ENCODE measurements around the gene MAN1A1. TPM values are rescaled to one million over a fixed set of nuclear protein-coding genes. Genes with fewer than 3 reads are reported as not detected.

MAN1A1 gene
- total RNA-seq, 4 donors from 2014 or later = 52.7 to 123 (median 97.1) TPM

GRCh38 chr6:119325559-119326265 lies 23.8 kb downstream of the MAN1A1 start:
- in situ Hi-C loops (cut with MboI; ENCODE audit: low pct_ligation_motif_present in 1 of 4, low pct_unique_long_range_greater_than_20kb in 1 of 4, low sequenced_read_pairs in 3 of 4) (loop anchor here in 1 of 4 donors (25.0 kb wide), 1 partner anchor 188 kb away; no protein-coding TSS in a partner anchor), intact Hi-C loops (cut with DNase I; ENCODE audit: low total_unique reads) (no loop called here)
- TF ChIP-seq POLR2AphosphoS5 (IDR thresholded peaks at IDR 0.05) (no peak), EP300 (IDR thresholded peaks at IDR 0.05; ENCODE audit: low read depth) (no peak), POLR2A (IDR thresholded peaks at IDR 0.05) (no peak), CTCF (IDR thresholded peaks at IDR 0.05) (no peak)
- H3K36me3 ChIP-seq = no peaks in the 10 kb centered on the region
- H3K4me3 ChIP-seq = no peak overlapping the region
- H3K27me3 ChIP-seq = no peaks in the 10 kb centered on the region
- DNase-seq = no peak
- H3K9me3 ChIP-seq = no peaks in the 10 kb centered on the region
- WGBS, 2 donors (ENCODE audit: low coverage in 1 of 2) = 93 to 94% methylated on average over 11 of the region's 11 CpGs
- no peak overlapping the region for H3K27ac ChIP-seq
- H3K4me1 ChIP-seq = peaks cover 0 to 7% (median 0%) of the 10 kb centered on the region in 4 donors

- peaks cover 0 to 7% (median 0%) of the 10 kb centered on the region in 4 donors for H3K4me1 ChIP-seq
- in situ Hi-C loops (cut with MboI; ENCODE audit: low pct_ligation_motif_present in 1 of 4, low pct_unique_long_range_greater_than_20kb in 1 of 4, low sequenced_read_pairs in 3 of 4) (loop anchor here in 1 of 4 donors (25.0 kb wide), 1 partner anchor 187 kb away; no protein-coding TSS in a partner anchor), intact Hi-C loops (cut with DNase I; ENCODE audit: low total_unique reads) (no loop called here)
- no peak overlapping the region for H3K27ac ChIP-seq
- no peaks in the 10 kb centered on the region for H3K9me3 ChIP-seq
- H3K27me3 ChIP-seq = no peaks in the 10 kb centered on the region
- TF ChIP-seq POLR2A (IDR thresholded peaks at IDR 0.05) (no peak), EP300 (IDR thresholded peaks at IDR 0.05; ENCODE audit: low read depth) (no peak), POLR2AphosphoS5 (IDR thresholded peaks at IDR 0.05) (no peak), CTCF (IDR thresholded peaks at IDR 0.05) (no peak)
- no peak for DNase-seq
- H3K4me3 ChIP-seq = no peak overlapping the region
- WGBS, 2 donors (ENCODE audit: low coverage in 1 of 2) = 85 to 92% methylated on average over 2 of the region's 2 CpGs
- no peaks in the 10 kb centered on the region for H3K36me3 ChIP-seq
Measured at GRCh38 chr6:119324718-119325117, 24.8 kb downstream of the MAN1A1 start.

- WGBS, 2 donors (ENCODE audit: low coverage in 1 of 2) = 67 to 79% methylated on average over 1 of the region's 1 CpG
- no peak overlapping the region for H3K27ac ChIP-seq
- in situ Hi-C loops (cut with MboI; ENCODE audit: low pct_ligation_motif_present in 1 of 4, low pct_unique_long_range_greater_than_20kb in 1 of 4, low sequenced_read_pairs in 3 of 4) (no loop called here), intact Hi-C loops (cut with DNase I; ENCODE audit: low total_unique reads) (no loop called here)
- no peaks in the 10 kb centered on the region for H3K36me3 ChIP-seq
- H3K27me3 ChIP-seq = no peaks in the 10 kb centered on the region
- no peak overlapping the region for H3K4me3 ChIP-seq
- H3K4me1 ChIP-seq = peaks cover 0 to 7% (median 0%) of the 10 kb centered on the region in 4 donors
- DNase-seq = no peak
- H3K9me3 ChIP-seq = no peaks in the 10 kb centered on the region
- TF ChIP-seq EP300 (IDR thresholded peaks at IDR 0.05; ENCODE audit: low read depth) = no peak
- no peak for TF ChIP-seq POLR2AphosphoS5 (IDR thresholded peaks at IDR 0.05)
- no peak for TF ChIP-seq CTCF (IDR thresholded peaks at IDR 0.05)
- no peak for TF ChIP-seq POLR2A (IDR thresholded peaks at IDR 0.05)
Measured at GRCh38 chr6:119323931-119324330, 25.6 kb downstream of the MAN1A1 start.

GRCh38 chr6:119323478-119323877 lies 26.1 kb downstream of the MAN1A1 start:
- intact Hi-C loops (cut with DNase I; ENCODE audit: low total_unique reads) (no loop called here), in situ Hi-C loops (cut with MboI; ENCODE audit: low pct_ligation_motif_present in 1 of 4, low pct_unique_long_range_greater_than_20kb in 1 of 4, low sequenced_read_pairs in 3 of 4) (no loop called here)
- H3K27me3 ChIP-seq = no peaks in the 10 kb centered on the region
- H3K9me3 ChIP-seq = no peaks in the 10 kb centered on the region
- no peak overlapping the region for H3K4me3 ChIP-seq
- H3K27ac ChIP-seq = no peak overlapping the region
- H3K4me1 ChIP-seq = peaks cover 0 to 4% (median 0%) of the 10 kb centered on the region in 4 donors
- 100% methylated on average over 2 of the region's 2 CpGs for WGBS, 2 donors (ENCODE audit: low coverage in 1 of 2)
- H3K36me3 ChIP-seq = no peaks in the 10 kb centered on the region
- DNase-seq = no peak
- TF ChIP-seq EP300 (IDR thresholded peaks at IDR 0.05; ENCODE audit: low read depth) (no peak), POLR2AphosphoS5 (IDR thresholded peaks at IDR 0.05) (no peak), CTCF (IDR thresholded peaks at IDR 0.05) (no peak), POLR2A (IDR thresholded peaks at IDR 0.05) (no peak)

Data from transverse colon (tissue), 4 donors.